Vagina (tissue), 2 donors: ENCODE data around the gene GFI1B.

Experiments used
- POLR2A ChIP-seq, 2 donors: fragments of 450-650 bp; IDR thresholded peaks; one replicate each; pipeline ENCODE4 v1.6.1; 2017; ENCODE audit warnings: antibody characterized with exemption in 2 of 2, mild to moderate bottlenecking in 2 of 2, moderate library complexity in 2 of 2
- POLR2AphosphoS5 ChIP-seq, 2 donors: sonication (generic); formaldehyde crosslinking; IDR thresholded peaks; one replicate each; pipeline ENCODE4 v1.9.0; 2017; ENCODE audit warnings: antibody characterized with exemption in 2 of 2, mild to moderate bottlenecking in 2 of 2, low read depth in 1 of 2; ENCODE audit not compliant: insufficient read depth in 1 of 2
- TF ChIP-seq, protein P1 (sequence below), 3 experiments: fragments of 450-650 bp in 2 of 3; fragments of 200-600 bp in 1 of 3; sonication (generic) in 1 of 3; IDR thresholded peaks; one replicate each; pipeline ENCODE4 v1.5.1; 2017 to 2019; ENCODE audit warnings: antibody characterized with exemption in 3 of 3, mild to moderate bottlenecking in 2 of 3, moderate library complexity in 2 of 3

DNA sequence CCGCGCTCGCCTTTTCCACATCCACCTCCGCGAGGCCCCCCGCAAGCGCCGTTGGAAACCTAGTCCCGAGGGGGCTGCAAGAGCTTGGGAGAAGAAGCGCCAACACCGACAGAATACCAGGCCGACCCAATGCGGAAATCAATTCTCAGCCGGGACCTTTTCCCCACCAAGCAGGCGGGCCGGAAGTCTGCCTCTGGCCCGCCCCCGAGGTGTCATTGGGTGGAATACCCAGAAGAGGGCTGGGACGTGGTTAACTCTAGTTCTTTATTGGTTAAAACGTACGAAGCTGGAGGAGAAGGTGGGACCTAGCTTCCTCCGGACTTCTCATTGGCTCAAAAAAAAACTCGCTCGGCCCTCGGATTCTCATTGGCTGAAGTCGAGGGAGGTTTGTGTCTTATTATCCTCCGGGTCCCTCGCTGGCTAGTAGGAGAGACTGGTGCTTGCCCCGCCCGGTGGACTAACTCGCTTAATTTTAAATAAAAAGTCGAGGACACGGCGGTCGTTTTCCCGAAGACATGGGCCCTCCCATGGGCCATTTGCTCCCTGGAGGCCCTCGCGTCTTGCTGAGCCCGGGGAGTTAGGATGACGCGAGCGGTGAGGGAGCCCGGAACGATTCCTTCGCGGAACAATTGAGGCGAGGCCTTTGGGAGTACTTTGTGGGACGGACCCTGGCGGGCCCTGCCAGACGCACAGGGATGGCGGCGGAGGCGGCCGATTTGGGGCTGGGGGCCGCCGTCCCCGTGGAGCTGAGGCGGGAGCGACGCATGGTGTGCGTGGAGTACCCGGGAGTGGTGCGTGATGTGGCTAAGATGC, 52.0 kb downstream of the GFI1B start, which contains the start of gene GTF3C5:
- TF ChIP-seq, protein P1, sequence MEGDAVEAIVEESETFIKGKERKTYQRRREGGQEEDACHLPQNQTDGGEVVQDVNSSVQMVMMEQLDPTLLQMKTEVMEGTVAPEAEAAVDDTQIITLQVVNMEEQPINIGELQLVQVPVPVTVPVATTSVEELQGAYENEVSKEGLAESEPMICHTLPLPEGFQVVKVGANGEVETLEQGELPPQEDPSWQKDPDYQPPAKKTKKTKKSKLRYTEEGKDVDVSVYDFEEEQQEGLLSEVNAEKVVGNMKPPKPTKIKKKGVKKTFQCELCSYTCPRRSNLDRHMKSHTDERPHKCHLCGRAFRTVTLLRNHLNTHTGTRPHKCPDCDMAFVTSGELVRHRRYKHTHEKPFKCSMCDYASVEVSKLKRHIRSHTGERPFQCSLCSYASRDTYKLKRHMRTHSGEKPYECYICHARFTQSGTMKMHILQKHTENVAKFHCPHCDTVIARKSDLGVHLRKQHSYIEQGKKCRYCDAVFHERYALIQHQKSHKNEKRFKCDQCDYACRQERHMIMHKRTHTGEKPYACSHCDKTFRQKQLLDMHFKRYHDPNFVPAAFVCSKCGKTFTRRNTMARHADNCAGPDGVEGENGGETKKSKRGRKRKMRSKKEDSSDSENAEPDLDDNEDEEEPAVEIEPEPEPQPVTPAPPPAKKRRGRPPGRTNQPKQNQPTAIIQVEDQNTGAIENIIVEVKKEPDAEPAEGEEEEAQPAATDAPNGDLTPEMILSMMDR (IDR thresholded peaks at IDR 0.05): peak in 2 of 3 experiments; percentile 3 to 34
- peak in 1 of 2 donors; percentile 71 for TF ChIP-seq POLR2A (IDR thresholded peaks at IDR 0.05)
- peak; percentile 88 to 92 for TF ChIP-seq POLR2AphosphoS5 (IDR thresholded peaks at IDR 0.05; ENCODE audit: insufficient read depth in 1 of 2, low read depth in 1 of 2)
